Activated CD4-positive, alpha-beta T cell treated with anti-CD3 and anti-CD28 coated beads for 48 hours (primary cell): ENCODE measurements around the gene SLC29A3.

Experiments used
- DNase-seq: peaks from one replicate; pipeline ENCODE4 v3.0.0-alpha.2; 2020

Gene SLC29A3

DNA sequence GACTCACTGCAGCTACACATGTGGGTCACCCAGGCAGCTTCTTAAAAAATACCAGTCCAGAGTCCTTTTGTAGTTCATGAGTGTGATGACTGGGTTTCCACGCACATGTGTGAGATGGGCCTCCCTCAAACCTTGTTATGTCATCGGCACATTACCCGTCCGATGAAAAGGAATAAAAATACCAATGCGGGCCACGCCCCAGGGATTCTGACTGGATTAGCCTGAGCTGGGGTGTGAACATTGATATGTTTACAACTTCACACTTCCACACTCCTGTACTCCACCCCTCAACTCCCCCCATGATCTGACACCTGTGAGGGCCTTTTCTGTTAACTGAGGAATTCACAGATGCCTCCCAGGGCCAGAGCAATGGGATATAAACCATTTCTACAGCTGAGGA lies 6.2 kb downstream of the SLC29A3 start:
- DNase-seq = no peak

DNA sequence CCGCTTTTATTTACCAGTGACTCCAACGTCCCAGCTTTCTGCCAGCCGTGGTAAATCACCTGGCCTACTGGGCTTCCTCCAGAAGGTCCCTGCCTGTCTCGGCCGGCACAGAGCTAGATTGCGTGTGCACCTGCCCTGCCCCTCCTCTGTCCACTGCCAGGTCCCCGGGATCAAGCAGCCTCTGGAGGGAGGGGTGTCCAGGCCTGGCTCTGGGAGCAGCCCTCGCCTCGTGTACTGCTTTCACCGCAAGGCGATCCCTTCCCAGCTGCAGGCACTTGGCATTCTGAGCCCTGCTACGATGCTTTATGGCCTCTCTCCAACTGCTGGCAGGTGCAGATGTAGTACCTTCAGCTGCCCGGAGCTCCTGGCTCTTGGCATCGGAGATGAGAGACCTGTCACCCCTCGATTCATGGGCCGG lies 7.4 kb downstream of the SLC29A3 start:
- no peak for DNase-seq

DNA sequence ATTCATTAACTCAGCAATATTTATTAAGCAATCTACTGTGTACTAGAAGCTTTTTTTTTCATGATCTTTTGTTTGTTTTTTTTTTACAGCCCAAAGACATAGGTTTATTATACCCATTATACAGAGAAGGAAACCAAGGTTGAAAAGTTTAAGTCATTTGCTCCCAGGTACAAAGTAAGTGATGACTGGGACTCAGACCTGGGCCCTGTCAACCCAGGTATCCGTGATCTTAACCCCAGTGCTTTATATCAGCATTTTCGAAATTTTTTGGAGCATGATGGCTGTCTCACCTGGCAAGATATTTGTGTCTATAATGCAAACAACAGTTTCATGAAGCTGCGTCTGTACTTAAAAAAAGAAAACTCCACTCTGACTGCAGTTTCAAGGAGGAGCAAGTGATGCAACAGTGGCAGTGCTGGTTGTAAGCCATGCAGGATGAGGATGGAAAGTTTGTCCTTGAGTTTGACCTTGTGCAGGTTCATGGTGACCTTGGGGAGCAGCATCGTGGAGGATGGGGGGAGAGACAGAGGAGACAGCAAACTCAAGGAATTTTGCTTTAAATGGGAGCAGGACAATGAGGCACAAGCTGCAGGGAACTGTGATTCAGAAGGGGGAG lies 11.8 kb downstream of the SLC29A3 start:
- DNase-seq = no peak

DNA sequence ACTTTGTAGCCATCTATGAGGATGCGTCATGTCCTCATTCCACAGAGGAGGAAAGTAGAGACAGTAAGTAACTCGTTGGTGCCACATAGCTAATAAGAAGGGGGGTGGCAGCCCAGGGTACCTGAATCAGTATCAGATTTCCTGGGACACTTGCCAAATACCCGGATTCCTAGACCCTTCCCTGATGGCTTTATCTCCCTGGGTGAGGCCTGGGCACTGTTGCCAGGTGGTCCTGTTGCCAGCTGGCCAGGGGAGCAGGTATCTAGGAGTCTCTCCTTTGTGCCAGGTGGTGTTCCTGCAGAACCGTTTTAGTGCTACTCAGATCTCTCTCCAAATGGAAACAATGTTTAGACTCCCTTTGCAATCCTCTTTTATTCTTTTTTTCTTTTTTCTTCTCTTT lies 12.7 kb downstream of the SLC29A3 start:
- DNase-seq = no peak

DNA sequence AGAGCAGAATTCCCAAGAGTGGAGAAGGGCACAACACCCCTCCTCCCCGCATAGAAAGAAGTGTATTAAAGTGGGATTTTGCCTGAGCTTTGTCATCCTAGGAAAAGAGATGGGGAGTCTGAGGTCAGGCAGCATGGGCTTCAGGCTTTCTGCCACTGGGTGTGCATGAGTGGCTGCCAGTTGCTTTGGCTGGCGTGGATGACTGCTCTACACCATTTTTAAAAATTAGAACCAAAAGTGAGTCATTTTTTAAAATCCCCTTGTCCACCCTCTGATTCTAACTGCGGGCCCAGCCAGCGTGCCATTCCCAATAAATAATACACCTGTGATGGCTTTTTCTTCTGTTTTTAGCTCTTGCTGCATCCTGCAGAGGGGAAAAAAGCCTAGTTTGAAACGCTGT lies 13.4 kb downstream of the SLC29A3 start:
- no peak for DNase-seq

DNA sequence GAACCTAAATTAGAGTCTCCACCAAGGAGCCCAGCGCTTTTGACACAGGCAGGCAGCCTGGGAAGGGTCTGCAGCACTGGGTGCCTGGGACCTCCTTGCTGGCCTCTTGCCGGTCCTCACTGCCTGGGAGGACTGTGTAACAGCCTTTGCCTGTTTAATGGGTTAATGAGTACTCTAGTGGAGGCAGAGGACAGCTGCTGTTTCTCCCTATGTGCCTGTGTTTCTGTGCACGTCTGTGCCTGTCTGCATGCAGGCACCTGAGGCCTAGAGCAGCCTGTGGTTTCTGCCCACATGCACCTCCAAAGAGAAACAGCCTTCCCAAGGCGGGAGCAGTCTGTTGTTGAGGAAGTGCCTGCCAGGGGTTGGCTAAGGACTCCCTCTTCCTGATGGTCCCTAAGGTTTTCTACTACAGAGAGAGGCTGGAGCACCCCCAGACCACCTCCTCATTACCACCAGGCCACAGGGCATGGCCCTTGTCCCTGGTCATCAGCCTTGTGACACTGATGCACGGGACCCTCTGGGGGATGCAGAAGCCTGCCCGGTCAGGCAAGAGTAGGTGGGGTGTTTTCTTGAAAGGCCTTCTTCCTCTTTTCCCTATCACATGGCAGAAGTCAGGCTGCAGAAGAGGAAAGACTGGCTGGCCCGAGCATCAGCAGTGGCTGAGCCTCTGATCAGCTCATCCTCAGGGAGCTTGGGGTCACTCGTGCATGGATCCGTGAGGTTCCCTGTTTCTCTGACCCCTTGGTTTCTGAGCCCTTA lies 14.2 kb downstream of the SLC29A3 start:
- DNase-seq = no peak

DNA sequence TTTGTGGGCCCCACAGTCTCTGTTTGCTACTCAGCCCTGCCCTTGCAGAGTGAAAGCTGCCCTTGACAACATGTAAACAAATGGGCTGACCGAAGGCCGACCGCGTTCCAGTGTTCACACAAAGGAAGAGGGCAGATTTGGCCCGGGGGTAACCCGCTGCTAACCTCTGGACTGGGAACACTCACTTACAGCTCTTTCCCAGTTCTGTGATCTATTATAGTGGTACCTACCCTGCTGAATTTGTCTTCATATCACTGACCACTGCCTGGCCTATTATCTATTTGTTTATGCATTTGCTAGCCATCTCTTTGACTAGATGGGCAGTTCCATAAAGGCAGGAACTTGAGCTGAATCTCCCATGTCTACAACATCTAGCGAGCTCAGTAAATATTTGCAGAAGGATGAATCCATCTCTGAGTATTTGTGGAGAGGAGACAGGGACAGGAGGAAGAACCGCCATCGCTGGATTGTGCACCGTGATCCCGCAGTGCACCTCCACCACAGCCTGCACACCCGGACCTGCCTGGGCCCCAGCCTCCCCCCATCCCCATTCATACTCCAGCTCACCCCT lies 15.2 kb downstream of the SLC29A3 start:
- DNase-seq = no peak

DNA sequence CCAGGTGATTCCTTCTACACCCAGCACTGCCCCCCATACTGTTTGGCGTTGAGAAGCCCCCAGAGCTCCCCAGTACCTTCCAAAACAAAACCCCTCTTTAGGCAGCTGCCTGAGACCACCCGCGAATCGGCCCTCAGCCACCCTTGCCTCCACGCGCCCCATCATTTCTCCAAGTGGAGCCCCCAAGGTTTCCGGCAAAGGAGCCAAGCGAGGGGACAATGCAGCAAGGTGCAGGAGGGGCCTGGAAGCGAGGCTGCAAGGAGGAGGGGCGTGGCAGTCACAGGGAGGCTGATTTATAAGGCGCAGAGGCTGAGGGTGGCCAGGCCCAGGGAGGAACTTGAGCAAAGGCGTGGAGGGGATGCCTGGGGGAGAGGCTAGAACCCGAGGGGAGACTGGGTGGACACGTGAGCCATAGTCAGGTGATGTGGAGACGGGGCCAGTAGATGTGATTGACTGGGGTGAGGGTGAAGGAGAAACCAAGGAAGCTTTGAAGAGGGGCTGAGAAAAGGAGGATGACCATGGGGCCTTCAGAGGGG lies 16.2 kb downstream of the SLC29A3 start:
- DNase-seq = no peak

DNA sequence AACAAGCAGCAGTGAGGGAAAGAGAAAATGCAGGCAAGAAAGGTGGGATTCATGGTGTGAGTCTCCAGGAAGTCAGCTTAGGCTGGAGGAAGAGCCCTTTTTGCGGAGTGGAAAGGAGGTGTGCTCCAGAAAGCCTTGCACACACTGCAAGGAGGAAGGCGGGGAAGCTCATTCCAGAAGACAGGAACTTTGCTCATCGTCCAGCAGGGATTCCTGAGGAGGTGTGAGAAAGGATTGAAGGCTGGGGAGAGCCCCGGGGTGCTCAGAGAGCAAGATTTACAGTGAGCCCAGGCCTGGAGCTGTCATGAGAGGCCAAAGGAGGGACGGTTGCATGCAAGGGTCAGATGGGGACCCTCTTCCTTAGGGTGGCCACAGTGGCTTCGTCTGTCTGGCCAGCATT lies 17.6 kb downstream of the SLC29A3 start:
- no peak for DNase-seq

DNA sequence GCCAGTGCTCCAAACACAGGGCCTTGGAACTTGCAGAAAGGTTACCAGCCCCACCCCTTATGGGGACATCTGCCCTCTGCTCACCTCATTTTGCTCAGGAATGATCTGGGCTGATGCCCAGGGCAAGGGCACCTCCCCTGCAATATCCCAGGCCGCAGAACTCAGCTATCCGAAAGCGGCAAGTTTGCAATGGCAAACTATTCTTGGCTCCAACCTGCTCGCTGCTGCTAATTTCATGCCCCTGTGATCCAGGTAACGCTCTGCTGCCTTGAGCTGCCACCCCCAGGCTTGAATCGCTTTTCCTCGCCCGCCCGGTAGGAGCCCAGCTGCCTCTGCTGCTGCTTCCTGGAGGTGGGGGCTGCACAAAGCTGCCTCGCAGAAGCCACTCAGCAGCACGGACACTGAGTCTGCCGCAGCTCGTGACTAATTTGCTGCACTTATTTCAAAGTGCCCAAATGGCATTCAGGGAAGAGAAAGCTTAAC lies 18.2 kb downstream of the SLC29A3 start:
- DNase-seq = no peak

DNA sequence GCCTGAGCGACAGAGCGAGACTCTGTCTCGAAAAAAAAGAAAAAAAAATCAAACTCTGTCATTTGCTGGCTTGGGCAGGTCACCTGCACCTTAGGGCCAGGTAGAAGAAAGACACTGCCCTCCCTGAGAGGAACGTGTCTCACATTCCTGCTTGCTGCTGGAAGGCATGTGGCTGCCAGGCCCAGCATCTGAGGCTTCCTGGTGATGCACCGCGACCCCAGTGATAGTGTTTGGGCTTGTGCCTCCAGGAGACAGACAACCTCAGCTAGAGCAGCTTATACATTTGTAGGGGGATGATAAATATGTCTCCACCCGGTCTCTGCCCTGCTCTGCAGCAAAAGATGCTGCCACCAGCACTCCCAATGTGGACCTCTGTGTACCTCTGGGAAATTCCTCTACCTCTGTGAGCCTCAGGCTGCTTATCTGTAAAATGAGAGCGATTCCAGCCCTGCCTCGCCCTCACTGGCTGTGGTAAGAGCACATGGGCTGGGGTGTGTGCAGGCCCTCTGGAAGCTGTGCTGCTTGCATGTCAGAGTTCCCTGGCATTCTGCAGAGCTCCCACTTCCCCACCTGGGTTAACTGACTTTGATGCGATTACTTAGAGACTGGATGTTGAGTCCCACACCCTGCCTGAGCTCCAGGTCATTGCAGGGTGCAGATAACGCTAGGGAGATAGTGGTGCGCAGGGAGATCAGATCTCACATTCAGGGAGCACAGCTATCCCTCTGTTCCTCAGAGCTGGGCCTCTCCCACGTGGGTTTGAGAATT lies 19.9 kb downstream of the SLC29A3 start:
- DNase-seq = no peak

DNA sequence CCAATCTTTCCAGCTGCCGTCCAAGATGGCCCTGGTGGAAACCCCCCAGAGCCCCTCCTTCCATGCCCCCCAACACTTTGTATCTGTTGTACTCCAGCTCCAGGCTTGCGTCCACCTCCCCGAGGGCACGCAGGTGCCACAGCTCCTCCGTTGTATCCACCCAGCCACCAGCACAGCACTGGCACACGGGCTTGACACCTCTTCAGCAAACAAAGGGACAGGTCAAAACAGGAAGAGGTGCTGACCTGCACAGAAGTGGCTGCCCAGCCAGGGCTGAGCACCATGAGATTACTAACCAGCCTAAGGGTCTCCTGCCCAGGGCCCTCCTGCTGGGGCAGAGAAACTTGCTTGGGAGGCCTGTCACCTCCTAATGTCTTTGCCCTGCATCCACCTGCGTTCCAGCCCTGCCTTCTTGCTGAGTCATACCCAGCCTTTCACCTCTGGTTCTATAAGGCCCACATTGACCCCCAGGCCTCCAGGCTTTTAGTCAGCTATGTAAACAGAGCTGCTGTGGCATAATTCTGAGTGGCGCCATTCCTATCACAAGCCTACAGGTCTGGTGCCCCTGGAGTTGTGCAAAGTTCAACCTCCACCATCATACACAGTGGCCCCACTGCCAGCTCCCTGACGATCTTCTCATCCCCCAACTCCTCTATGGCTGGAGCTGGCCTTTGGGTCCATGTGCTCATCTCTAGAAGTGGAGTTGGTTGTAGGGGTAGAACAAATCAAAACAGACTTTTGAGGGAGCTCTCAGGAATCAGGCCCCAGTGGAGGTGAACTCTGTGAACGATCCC lies 20.9 kb downstream of the SLC29A3 start:
- no peak for DNase-seq

DNA sequence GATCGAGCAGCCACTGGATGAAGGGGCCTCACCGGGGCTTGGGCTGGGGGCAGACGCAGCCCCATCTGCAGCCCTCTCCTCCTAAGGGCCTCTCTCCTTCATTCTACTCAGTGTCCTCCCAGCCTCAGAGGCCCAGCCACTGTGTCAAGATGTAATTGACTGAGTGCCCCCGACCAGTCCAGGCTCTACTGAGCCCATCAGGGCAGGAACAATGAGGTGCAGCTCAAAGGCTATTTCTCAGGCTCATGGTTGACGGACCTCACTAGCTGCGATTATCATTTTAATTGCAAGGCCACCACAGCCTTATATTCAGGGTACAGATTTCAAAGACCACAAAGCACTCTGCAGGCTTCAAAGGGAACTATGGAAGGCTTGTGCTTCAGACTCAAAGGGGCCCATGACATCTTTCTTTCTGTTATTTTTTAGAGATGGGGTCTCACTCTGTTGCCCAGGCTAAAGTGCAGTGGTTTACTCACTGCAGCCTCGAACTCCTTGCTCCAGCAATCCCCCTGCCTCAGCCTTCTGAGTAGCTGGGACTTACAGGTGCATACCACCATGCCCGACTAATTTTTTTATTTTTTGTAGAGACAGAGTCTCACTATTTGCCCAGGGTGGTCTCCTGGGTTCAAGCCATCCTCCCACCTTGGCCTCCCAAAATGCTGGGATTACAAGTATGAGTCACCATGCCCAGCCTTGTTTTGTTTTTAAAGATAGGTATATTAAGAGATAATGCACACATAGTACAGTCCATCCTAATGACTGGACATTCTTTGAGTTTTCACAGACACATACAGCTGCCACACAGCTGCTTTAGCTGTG lies 23.7 kb downstream of the SLC29A3 start:
- no peak for DNase-seq

DNA sequence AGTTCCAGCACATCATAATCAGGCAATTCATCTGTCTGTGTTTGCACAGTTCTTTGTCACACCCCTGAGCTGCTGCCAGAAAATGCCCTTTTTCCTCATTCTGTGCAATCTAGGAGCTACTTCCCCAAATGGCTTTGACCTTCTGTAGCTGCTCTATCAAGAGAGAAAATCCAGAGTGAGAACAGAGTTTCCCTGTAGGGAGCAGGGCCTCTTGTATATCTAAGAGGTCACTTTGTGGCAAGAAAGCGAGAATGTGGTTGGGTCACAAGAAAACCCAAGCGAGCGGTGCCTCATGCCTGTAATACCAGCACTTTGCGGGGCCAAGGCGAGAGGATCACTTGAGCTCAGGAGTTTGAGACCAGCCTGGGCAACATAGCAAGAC lies 24.3 kb downstream of the SLC29A3 start:
- no peak for DNase-seq

DNA sequence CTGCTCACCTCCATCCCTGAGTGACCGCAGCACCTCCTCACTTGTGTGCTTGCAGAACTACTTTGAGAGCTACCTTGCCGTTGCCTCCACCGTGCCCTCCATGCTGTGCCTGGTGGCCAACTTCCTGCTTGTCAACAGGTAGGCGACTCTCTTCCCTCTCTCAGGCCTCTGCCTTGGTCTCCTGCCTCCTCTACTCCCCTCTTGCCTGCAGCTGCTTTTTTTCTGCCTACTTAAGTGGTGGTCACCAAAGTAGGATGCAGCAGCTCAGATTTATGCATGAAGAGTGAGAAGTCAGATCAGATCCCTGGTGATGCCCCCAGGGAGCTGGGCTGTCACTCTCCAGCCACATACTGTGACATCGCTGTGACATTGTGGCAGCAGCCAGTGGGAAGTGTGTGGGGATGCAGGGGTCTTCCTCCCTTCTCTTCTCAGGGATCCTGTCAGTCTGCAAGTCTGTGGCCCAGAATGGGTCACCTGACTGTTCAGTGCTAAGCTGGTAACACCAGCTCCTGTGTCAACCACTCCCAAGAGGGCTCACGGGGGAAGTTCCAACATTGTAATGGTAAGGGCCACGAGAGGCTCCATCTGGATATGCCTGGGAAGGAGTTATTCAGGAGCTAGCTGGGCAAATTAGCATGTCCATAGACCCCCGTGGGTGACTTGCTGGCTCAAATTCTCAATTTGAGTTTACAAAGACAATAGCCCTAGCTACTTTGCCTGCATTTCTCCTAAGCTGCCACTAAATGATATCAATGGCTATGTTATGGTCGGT lies 25.3 kb downstream of the SLC29A3 start:
- no peak for DNase-seq

DNA sequence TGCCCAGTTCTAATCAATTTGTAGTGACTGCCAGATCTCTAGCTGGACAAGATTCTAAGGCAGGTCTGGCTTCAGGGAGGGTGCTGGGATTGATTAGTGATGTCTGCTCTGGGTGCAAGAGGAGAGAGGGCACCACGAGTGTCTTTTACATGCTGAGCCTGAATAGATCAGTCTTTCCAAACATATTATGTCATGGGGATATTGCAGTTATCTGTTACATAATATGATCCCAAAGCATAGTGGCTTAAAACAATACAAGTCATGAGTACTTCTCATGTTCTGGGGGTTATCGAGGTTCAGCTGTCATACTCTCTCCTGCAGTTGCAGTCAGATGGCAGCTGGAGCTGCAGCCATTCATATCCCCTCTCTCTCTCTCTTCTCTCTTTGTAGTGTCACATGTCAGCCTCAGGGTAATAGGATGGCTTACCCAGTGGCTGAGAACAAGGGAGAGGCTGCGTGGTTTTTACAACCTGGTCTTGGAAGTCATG lies 26.0 kb downstream of the SLC29A3 start:
- no peak for DNase-seq

DNA sequence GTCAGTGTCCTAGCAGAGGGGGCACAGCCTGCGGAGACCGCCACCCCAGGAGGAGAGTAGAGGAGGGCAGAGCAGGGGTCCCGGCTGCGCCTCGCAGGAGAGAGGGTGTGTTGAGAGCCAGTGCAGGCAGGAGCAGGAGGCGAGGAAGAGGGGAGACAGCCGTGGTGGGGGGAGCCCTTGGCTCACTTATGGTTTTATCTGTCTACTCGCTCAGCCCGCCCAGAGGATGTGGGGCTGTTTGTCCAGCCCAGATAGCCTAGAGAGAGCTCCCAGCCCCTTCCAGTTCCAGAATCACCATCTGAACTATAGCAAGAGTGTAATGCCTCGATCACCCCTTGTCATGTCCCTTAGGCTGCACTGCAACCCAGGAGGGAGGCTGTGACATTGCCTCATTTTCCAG lies 26.6 kb downstream of the SLC29A3 start:
- DNase-seq = no peak

DNA sequence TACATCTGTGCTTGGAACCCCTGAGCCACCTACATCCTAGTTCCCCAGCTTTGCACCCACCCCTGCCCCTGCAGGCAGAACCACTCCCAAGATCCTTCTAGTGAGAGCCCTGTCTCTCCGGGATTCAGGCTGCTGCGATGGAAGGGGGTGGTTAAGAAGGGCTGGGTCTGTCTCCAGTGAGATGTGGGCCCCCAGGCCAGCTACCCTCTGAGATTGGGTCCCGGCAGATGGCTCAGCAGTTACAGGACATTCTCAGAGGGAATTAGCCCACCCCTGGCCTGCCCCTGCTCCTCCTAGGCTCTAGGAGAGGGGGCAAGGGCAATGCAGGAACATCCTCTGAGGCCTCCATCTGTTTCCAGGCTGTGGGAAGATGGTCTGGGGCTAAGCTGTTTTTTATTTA lies 27.7 kb downstream of the SLC29A3 start:
- no peak for DNase-seq

DNA sequence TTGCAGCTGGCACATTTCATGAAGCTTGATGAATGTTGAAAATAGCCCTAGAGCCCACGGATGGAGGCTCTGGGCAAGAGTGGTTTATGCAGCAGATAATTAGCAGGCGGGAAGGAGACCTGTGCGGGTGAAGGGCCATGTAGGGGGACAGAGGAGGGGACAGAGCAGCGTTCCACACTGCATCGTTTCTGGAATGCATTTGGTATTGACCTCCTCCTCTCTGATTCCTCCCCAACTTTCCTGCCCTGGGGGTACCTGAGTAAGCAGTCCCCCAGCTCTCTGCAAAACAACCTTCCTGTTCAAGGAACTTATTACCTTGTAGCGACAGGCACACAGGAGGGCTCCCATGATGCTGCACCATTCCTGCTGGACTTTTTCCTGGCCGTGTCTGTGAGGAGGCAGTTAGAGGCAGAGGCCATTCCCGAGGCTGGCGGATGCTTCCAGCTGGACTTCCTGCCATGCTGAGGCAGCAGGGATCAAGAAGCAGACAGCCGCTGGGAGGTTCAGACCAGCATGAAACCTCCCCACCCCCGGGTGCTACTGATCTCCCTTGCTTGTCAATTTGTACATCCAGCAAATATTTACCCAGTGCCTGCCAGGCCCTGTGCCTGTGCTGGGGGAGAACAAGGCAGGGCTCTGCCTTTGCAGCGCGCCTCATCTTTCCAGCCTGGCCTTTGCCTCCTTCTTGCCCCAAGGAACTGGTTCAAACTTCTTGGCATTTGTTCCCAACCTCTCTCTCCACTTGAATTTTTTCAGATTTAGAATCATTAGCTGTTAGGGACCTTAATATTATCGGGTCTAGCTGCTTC lies 28.7 kb downstream of the SLC29A3 start:
- no peak for DNase-seq

DNA sequence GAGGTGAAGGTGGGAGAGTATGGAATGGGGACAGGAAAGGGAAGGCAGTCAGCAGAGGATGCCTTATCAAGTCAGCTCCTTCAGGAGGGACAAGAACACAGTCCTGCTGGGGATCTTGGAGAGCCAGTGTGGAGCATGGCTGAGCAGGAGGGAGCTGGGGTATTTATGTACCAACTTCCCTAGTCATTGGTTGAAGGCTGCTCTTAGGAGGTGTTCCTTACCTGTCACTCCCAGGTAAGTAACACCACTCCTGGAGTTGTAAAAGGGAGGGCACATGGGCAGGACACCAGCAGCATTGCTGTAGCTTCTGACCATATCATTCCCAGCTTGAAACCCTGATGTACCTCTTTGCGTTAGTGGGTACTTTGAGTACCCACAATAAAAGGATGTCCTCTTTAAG lies 29.8 kb downstream of the SLC29A3 start:
- no peak for DNase-seq
